ENCODE data around the gene CHURC1.

The CHURC1 gene

GRCh38 chr14:64870160-64870559, 44.1 kb upstream of the CHURC1 start:
- H3K27ac ChIP-seq = no peak overlapping the region
- POLR2A ChIA-PET (ENCODE audit: low non-redundant PET) = no interaction called here
- no peak for DNase-seq (ENCODE audit: low spot score)
- CTCF ChIA-PET = interaction anchor here (0.6 to 0.9 kb wide), 3 partner anchors 12 to 32 kb away, joined by 4 read pairs; no protein-coding TSS in a partner anchor
- no peak for TF ChIP-seq CTCF (conservative IDR thresholded peaks at IDR 0.05; ENCODE audit: low read depth)

- ChIA-PET CTCF (no interaction called here), POLR2A (ENCODE audit: low non-redundant PET) (no interaction called here)
- no peak overlapping the region for H3K27ac ChIP-seq
These were observed 42.9 kb upstream of the CHURC1 start for GRCh38 chr14:64871344-64871743.

GRCh38 chr14:64873506-64874219, 40.6 kb upstream of the CHURC1 start:
- no peak for TF ChIP-seq CTCF (conservative IDR thresholded peaks at IDR 0.05; ENCODE audit: low read depth)
- DNase-seq (ENCODE audit: low spot score) = no peak
- CTCF ChIA-PET = no interaction called here
- POLR2A ChIA-PET (ENCODE audit: low non-redundant PET) = no interaction called here
- no peak overlapping the region for H3K27ac ChIP-seq

More at GRCh38 chr14:64871344-64871743, 42.9 kb upstream of the CHURC1 start:
- TF ChIP-seq CTCF (conservative IDR thresholded peaks at IDR 0.05; ENCODE audit: low read depth) = no peak
- DNase-seq (ENCODE audit: low spot score) = no peak

GRCh38 chr14:64875350-64875749, 38.9 kb upstream of the CHURC1 start:
- POLR2A ChIA-PET (ENCODE audit: low non-redundant PET) = no interaction called here
- DNase-seq (ENCODE audit: low spot score) = no peak
- CTCF ChIA-PET = interaction anchor here (0.6 kb wide), 1 partner anchor 572 kb away, joined by 4 read pairs; no protein-coding TSS in a partner anchor
- no peak overlapping the region for H3K27ac ChIP-seq
- TF ChIP-seq CTCF (conservative IDR thresholded peaks at IDR 0.05; ENCODE audit: low read depth) = no peak

- CTCF ChIA-PET = interaction anchor here (1.1 to 5.3 kb wide), 2 partner anchors 14 to 54 kb away, joined by 4 to 34 read pairs; no protein-coding TSS in a partner anchor
- no peak for TF ChIP-seq CTCF (conservative IDR thresholded peaks at IDR 0.05; ENCODE audit: low read depth)
- H3K27ac ChIP-seq = no peak overlapping the region
- POLR2A ChIA-PET (ENCODE audit: low non-redundant PET) = no interaction called here
- no peak for DNase-seq (ENCODE audit: low spot score)
These were observed 36.4 kb upstream of the CHURC1 start for GRCh38 chr14:64877846-64878245.

- TF ChIP-seq CTCF (conservative IDR thresholded peaks at IDR 0.05; ENCODE audit: low read depth) = no peak
- no peak for DNase-seq (ENCODE audit: low spot score)
- no peak overlapping the region for H3K27ac ChIP-seq
- POLR2A ChIA-PET (ENCODE audit: low non-redundant PET) = interaction anchor here (0.8 kb wide), 1 partner anchor 17 kb away, joined by 3 read pairs; no protein-coding TSS in a partner anchor
- CTCF ChIA-PET = interaction anchor here (0.5 to 5.3 kb wide), 4 partner anchors 10 to 56 kb away, joined by 3 to 34 read pairs (median 5); no protein-coding TSS in a partner anchor
These were observed 35.2 kb upstream of the CHURC1 start for GRCh38 chr14:64878837-64879634.
